Upper lobe of right lung (tissue), 1 donor: ENCODE measurements around the gene MYRFL. TPM values are rescaled to one million over a fixed set of nuclear protein-coding genes. Genes with fewer than 3 reads are reported as not detected.
A peak's percentile ranks its signal among the peaks of the same experiment; 100 is the strongest.

Source experiments
- ATAC-seq: fragments of 200-7000 bp; cut with Tn5 transposase; one replicate; pipeline ENCODE4 v1.9.1; 2020; ENCODE audit warnings: mild to moderate bottlenecking, moderate library complexity
- DNase-seq: peaks from one replicate; pipeline ENCODE4 v3.0.0-alpha.2; 2020
- H3K27ac ChIP-seq: fragments of 200-600 bp; one replicate; pipeline ENCODE4 v1.8.0; 2022
- H3K27me3 ChIP-seq: fragments of 200-600 bp; one replicate; pipeline ENCODE4 v1.8.0; 2022; ENCODE audit warnings: mild to moderate bottlenecking
- H3K36me3 ChIP-seq: fragments of 200-600 bp; one replicate; pipeline ENCODE4 v1.8.0; 2022
- H3K4me1 ChIP-seq: fragments of 200-600 bp; one replicate; pipeline ENCODE4 v1.8.0; 2022
- H3K4me3 ChIP-seq: fragments of 200-600 bp; one replicate; pipeline ENCODE4 v1.8.0; 2022; ENCODE audit warnings: mild to moderate bottlenecking
- H3K9me3 ChIP-seq: fragments of 200-600 bp; one replicate; pipeline ENCODE4 v1.8.0; 2022
- CTCF ChIP-seq: fragments of 200-600 bp; IDR thresholded peaks from one replicate; pipeline ENCODE4 v1.8.0; 2022; ENCODE audit warnings: antibody characterized with exemption
- intact Hi-C: fragments of 100-400 bp; cut with DNase I; formaldehyde crosslinking; loops from one replicate; pipeline ENCODE4 v1.11.0; 2022
- total RNA-seq: library from RNA; stranded (reverse); fragmentation: NEBNext Ultra II Directional; extraction: Animal tissue kit (Norgen Biotek cat#: 25700); gene quantifications from one replicate; pipeline ENCODE4 v1.2.1, GENCODE V29; 2021
- donor health status: DM: no; HTN: yes; CAD: no; lungs with severe emphysema.

Gene MYRFL
- total RNA-seq, 1 donor from 2014 or later = not detected

- TF ChIP-seq CTCF = peak; percentile 94
These were observed 54.3 kb downstream of the MYRFL start for GRCh38 chr12:69879007-69879960.

GRCh38 chr12:69880571-69880970, 55.5 kb downstream of the MYRFL start:
- DNase-seq (no peak), ATAC-seq (no peak)
- Histone ChIP-seq H3K27ac (no peak overlapping the region), H3K4me3 (no peak overlapping the region), H3K9me3 (no peaks in the 10 kb centered on the region), H3K27me3 (no peaks in the 10 kb centered on the region), H3K4me1 (peaks cover 7% of the 10 kb centered on the region), H3K36me3 (no peaks in the 10 kb centered on the region)
- intact Hi-C loops = loop anchor here (10.0 kb wide), 1 partner anchor 704 kb away; no protein-coding TSS in a partner anchor
- TF ChIP-seq CTCF = no peak

More at GRCh38 chr12:69879007-69879960, 54.3 kb downstream of the MYRFL start:
- peak; percentile 97 for ATAC-seq
- H3K36me3 ChIP-seq = no peaks in the 10 kb centered on the region
- DNase-seq = peak; percentile 72
- H3K27me3 ChIP-seq = no peaks in the 10 kb centered on the region
- peaks cover 7% of the 10 kb centered on the region for H3K4me1 ChIP-seq
- H3K27ac ChIP-seq = no peak overlapping the region
- peak overlapping the region; percentile 23 for H3K4me3 ChIP-seq
- no peaks in the 10 kb centered on the region for H3K9me3 ChIP-seq
- intact Hi-C loops = no loop called here

- H3K4me3 ChIP-seq = no peak overlapping the region
- H3K27me3 ChIP-seq = no peaks in the 10 kb centered on the region
- DNase-seq = no peak
- no peak overlapping the region for H3K27ac ChIP-seq
- no peaks in the 10 kb centered on the region for H3K9me3 ChIP-seq
- intact Hi-C loops = loop anchor here (10.0 kb wide), 1 partner anchor 703 kb away; no protein-coding TSS in a partner anchor
- peaks cover 7% of the 10 kb centered on the region for H3K4me1 ChIP-seq
- no peak for ATAC-seq
- no peaks in the 10 kb centered on the region for H3K36me3 ChIP-seq
- TF ChIP-seq CTCF = no peak
These were observed 56.7 kb downstream of the MYRFL start for GRCh38 chr12:69881771-69882170.

- Histone ChIP-seq H3K27me3 (no peaks in the 10 kb centered on the region), H3K27ac (no peak overlapping the region), H3K36me3 (no peaks in the 10 kb centered on the region), H3K4me1 (peaks cover 2% of the 10 kb centered on the region), H3K9me3 (no peaks in the 10 kb centered on the region), H3K4me3 (no peak overlapping the region)
- no peak for TF ChIP-seq CTCF
- ATAC-seq (no peak), DNase-seq (no peak)
- intact Hi-C loops = loop anchor here (10.0 kb wide), 1 partner anchor 700 kb away; no protein-coding TSS in a partner anchor
These were observed 59.4 kb downstream of the MYRFL start for GRCh38 chr12:69884386-69884785.

GRCh38 chr12:69885658-69886057, 60.6 kb downstream of the MYRFL start:
- intact Hi-C loops = loop anchor here (10.0 kb wide), 1 partner anchor 699 kb away; no protein-coding TSS in a partner anchor
- Histone ChIP-seq H3K27ac (no peak overlapping the region), H3K27me3 (no peaks in the 10 kb centered on the region), H3K4me1 (no peaks in the 10 kb centered on the region), H3K4me3 (no peak overlapping the region), H3K9me3 (no peaks in the 10 kb centered on the region), H3K36me3 (no peaks in the 10 kb centered on the region)
- TF ChIP-seq CTCF = no peak
- no peak for ATAC-seq
- DNase-seq = no peak
